MCF 10A (cell line): ENCODE results near the gene PLA2G3. TPM values are rescaled to one million over a fixed set of nuclear protein-coding genes. Genes with fewer than 3 reads are reported as not detected.

Experiments
- BruUV-seq: library from RNA; stranded (reverse); fragments of 400-500 nt; replicated peaks from 2 replicates; lab custom pipeline; 2021; lab: Mats Ljungman, UMichigan
- CTCF ChIA-PET: fragments of 300-600 bp; sonication (Branson Sonifier 250); formaldehyde crosslinking; extraction: SDS; loops from one replicate; lab custom pipeline; 2021; ENCODE audit warnings: antibody characterized with exemption, inconsistent platforms; lab: Yijun Ruan, JAX
- POLR2A ChIA-PET: fragments of 300-600, 350-650 bp; sonication (Branson Sonifier 250); formaldehyde crosslinking; extraction: SDS; loops from one replicate; lab custom pipeline; 2020; ENCODE audit warnings: antibody characterized with exemption, inconsistent platforms; lab: Yijun Ruan, JAX
- DNase-seq: peaks from one replicate; pipeline ENCODE4 v3.0.0-alpha.2; 2018; ENCODE audit not compliant: unreplicated experiment
- H3K27ac Mint-ChIP-seq: one replicate; pipeline ENCODE4 v1.8.0; 2022; ENCODE audit warnings: mild to moderate bottlenecking, low read depth, mixed read lengths; ENCODE audit not compliant: unreplicated experiment
- H3K27me3 Mint-ChIP-seq: one replicate; pipeline ENCODE4 v1.8.0; 2022; ENCODE audit warnings: mixed read lengths; ENCODE audit not compliant: insufficient read depth, unreplicated experiment
- H3K36me3 Mint-ChIP-seq: one replicate; pipeline ENCODE4 v1.8.0; 2022; ENCODE audit warnings: mild to moderate bottlenecking, moderate library complexity, mixed read lengths; ENCODE audit not compliant: insufficient read depth, unreplicated experiment
- H3K4me1 Mint-ChIP-seq: one replicate; pipeline ENCODE4 v1.8.0; 2022; ENCODE audit warnings: mixed read lengths; ENCODE audit not compliant: insufficient read depth, unreplicated experiment
- H3K4me3 Mint-ChIP-seq: one replicate; pipeline ENCODE4 v1.8.0; 2022; ENCODE audit warnings: mild to moderate bottlenecking, moderate library complexity, mixed read lengths; ENCODE audit not compliant: unreplicated experiment
- H3K9me3 Mint-ChIP-seq: one replicate; pipeline ENCODE4 v1.8.0; 2022; ENCODE audit warnings: mixed read lengths; ENCODE audit not compliant: unreplicated experiment
- intact Hi-C: fragments of 100-400 bp; cut with micrococcal nuclease; formaldehyde crosslinking; loops from 2 replicates; pipeline ENCODE4 v1.14.1; 2022
- total RNA-seq: library from RNA; stranded (reverse); gene quantifications from 2 replicates; pipeline ENCODE4 v1.2.3, GENCODE V29; 2022
- TF ChIP-seq, protein P1 (sequence below): fragments of 200-600 bp; IDR thresholded peaks from one replicate; pipeline ENCODE4 v1.8.0; 2022; ENCODE audit warnings: antibody characterized with exemption, mild to moderate bottlenecking; ENCODE audit not compliant: unreplicated experiment

PLA2G3 gene
- total RNA-seq, 1 experiment from 2014 or later = not detected

DNA sequence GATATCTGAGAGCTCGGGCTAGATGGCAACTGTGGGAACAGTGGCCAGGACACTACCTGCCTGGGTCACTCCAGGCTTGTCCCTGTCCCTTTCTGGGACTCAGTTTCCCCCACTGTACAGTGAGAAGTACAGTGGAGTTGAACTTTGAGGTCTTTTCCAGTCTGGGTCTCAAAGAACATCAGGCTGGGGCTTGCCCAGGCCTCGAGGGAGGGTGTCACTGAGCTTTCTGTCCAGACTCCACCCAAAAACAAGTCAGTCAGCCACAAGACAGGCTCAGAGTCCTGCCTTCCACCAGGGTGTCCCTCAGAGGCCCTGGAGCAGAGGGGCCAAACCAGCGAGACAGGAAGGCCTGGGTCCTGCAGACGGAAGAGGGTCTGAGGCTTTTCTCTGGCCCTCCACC is 2.0 kb upstream of the PLA2G3 start:
- no peak overlapping the region for H3K27ac Mint-ChIP-seq
- BruUV-seq = no TSS peak
- POLR2A ChIA-PET = interaction anchor here (1.6 kb wide), 1 partner anchor 50 kb away, joined by 3 read pairs; no protein-coding TSS in a partner anchor
- no peaks in the 10 kb centered on the region for H3K27me3 Mint-ChIP-seq
- no peaks in the 10 kb centered on the region for H3K4me1 Mint-ChIP-seq
- CTCF ChIA-PET = interaction anchor here (0.6 to 0.8 kb wide), 2 partner anchors 34 to 57 kb away, joined by 3 to 4 read pairs; no protein-coding TSS in a partner anchor
- no peak for DNase-seq
- no peaks in the 10 kb centered on the region for H3K9me3 Mint-ChIP-seq
- TF ChIP-seq, protein P1, sequence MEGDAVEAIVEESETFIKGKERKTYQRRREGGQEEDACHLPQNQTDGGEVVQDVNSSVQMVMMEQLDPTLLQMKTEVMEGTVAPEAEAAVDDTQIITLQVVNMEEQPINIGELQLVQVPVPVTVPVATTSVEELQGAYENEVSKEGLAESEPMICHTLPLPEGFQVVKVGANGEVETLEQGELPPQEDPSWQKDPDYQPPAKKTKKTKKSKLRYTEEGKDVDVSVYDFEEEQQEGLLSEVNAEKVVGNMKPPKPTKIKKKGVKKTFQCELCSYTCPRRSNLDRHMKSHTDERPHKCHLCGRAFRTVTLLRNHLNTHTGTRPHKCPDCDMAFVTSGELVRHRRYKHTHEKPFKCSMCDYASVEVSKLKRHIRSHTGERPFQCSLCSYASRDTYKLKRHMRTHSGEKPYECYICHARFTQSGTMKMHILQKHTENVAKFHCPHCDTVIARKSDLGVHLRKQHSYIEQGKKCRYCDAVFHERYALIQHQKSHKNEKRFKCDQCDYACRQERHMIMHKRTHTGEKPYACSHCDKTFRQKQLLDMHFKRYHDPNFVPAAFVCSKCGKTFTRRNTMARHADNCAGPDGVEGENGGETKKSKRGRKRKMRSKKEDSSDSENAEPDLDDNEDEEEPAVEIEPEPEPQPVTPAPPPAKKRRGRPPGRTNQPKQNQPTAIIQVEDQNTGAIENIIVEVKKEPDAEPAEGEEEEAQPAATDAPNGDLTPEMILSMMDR = no peak
- intact Hi-C loops = no loop called here
- H3K4me3 Mint-ChIP-seq = no peak overlapping the region
- H3K36me3 Mint-ChIP-seq = no peaks in the 10 kb centered on the region

DNA sequence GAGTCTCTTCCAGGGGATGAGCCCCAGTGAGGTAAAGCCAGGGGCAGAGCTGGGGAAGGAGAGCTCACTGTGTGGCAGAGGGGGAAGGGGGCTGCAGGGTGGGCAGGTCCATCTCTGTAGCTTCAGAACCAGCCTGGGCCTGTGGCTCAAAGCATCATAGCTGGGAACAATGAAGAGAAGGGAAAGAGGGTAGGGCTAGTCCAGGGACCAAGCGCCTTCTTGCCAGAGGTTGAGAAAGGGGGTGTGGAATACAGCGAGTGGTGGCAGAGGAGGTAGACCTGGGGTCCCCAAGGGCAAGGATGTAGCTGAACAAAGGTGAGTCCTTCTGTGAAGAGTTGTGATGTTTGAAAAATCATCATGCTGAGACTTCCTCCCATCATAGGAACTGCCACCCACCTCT is 1.2 kb upstream of the PLA2G3 start:
- no peaks in the 10 kb centered on the region for H3K36me3 Mint-ChIP-seq
- no peak overlapping the region for H3K27ac Mint-ChIP-seq
- DNase-seq = no peak
- H3K4me3 Mint-ChIP-seq = no peak overlapping the region
- POLR2A ChIA-PET = interaction anchor here (0.7 to 1.6 kb wide), 2 partner anchors 17 to 51 kb away, joined by 3 to 4 read pairs; no protein-coding TSS in a partner anchor
- TF ChIP-seq, protein P1 = no peak
- H3K4me1 Mint-ChIP-seq = no peaks in the 10 kb centered on the region
- H3K27me3 Mint-ChIP-seq = no peaks in the 10 kb centered on the region
- intact Hi-C loops = no loop called here
- BruUV-seq = no TSS peak
- H3K9me3 Mint-ChIP-seq = no peaks in the 10 kb centered on the region
- CTCF ChIA-PET = interaction anchor here (0.6 to 0.8 kb wide), 2 partner anchors 33 to 173 kb away, joined by 3 to 4 read pairs; partner anchors contain the start of gene MORC2

DNA sequence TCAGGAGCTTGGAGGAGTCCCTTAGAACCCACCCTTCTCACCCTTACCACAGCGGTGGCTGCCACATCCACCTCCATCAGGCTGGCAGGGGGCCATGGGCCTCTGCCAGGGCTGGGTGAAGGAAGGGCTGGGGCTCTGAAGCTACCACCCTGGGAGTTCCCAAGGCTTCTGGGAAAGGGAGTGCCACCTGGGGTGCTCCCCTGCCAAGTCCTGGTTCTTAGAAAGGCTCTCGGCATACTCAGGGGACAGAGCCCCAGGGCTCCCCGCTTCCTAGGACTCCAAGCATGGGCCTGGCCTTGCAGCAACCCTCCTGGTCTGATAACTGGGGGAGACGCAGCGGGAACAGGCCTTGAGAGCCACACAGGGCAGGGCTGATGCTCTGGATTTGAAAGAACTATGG is 438 bp upstream of the PLA2G3 start:
- Mint-ChIP-seq H3K27me3 (no peaks in the 10 kb centered on the region), H3K4me1 (no peaks in the 10 kb centered on the region), H3K9me3 (no peaks in the 10 kb centered on the region), H3K4me3 (no peak overlapping the region), H3K27ac (no peak overlapping the region), H3K36me3 (no peaks in the 10 kb centered on the region)
- peak; percentile 17 for DNase-seq
- TF ChIP-seq, protein P1 = no peak
- BruUV-seq = no TSS peak
- POLR2A ChIA-PET = no interaction called here
- intact Hi-C loops = no loop called here
- CTCF ChIA-PET = interaction anchor here (0.7 kb wide), 1 partner anchor 90 kb away, joined by 3 read pairs; no protein-coding TSS in a partner anchor

DNA sequence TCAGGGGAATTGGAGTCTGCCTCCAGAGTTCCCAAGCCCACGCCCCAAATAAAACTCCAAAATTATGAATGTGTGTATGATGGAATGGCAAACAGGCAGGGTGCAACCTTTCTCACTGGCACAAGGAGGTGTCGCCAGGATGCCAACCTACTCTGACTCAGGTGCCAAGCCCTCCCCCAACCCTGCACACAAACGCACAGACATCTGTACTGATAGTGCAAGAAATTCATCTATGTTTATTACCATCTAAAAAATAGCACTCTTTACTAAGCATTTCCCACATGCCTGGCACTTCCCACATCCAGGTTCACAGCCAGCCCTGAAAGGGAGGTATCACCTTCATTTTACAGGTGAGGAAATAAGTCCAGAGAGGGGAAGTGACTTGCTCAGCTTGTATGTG is 1.2 kb downstream of the PLA2G3 start:
- no peak for DNase-seq
- no TSS peak for BruUV-seq
- no peaks in the 10 kb centered on the region for H3K9me3 Mint-ChIP-seq
- H3K27ac Mint-ChIP-seq = no peak overlapping the region
- H3K36me3 Mint-ChIP-seq = no peaks in the 10 kb centered on the region
- no peak overlapping the region for H3K4me3 Mint-ChIP-seq
- H3K27me3 Mint-ChIP-seq = no peaks in the 10 kb centered on the region
- H3K4me1 Mint-ChIP-seq = no peaks in the 10 kb centered on the region
- CTCF ChIA-PET = interaction anchor here (0.6 kb wide), 1 partner anchor 1688 kb away, joined by 3 read pairs; no protein-coding TSS in a partner anchor
- TF ChIP-seq, protein P1 = no peak
- POLR2A ChIA-PET = no interaction called here
- intact Hi-C loops = no loop called here
